GM18511 (cell line): ENCODE results near the gene CCDC71.

Source experiments
- ATAC-seq: cut with Tn5 transposase; IDR thresholded peaks from one replicate; pipeline ENCODE4 v1.9.1; 2021; ENCODE audit warnings: mild to moderate bottlenecking, moderate library complexity; ENCODE audit not compliant: unreplicated experiment

Gene CCDC71

DNA sequence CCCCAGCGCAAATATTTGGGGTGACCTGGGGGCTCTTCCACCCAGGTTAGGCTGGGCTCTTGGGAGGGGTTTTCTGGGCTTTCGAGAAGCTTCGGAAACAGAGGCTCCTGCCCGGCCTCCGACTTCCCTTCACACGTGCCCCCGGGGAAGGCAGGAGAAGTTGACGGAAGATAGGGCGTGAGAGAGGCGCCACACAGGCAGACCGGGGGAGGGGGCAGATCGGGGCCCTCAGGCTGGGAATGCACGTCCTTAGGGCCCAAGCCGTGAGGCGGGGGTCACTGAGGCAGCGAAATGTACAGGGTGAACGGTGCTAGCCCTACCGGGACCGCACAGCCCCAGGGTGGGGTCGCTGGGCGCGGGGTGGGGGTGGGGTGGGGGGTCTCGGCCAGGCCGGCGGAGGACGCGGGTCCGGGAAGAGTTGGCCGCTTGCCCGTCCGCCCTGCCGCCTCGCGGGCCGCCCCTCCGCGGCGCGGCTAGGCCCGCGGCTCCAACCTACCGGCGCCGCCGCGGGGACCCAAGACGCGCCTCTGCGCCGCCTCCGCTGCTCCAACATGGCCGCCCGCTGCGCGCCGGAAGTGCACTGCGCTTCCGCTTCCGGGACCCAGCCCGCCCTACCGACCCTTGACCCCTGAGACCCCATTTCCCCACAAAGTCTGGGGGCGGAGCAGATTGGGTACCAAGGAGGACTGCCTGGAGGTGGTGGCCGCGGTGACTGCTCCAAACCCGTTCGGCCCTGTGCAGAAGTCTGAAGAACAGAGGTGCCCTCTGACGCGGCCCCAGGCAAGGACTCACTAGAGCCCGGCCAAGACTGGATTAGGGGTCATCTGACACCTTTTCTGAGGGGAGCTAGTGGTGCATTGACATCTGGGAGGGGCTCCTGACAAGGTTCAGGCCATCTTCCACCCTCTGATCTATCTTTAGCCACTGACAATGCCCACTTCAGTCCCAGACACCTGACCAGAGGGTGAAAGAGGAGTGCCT lies at the start of gene CCDC71:
CCDC71 (minus strand) TSS at position 561 of the 981 bp plus-strand sequence. CDS start 2,123 bp downstream, outside the sequence.
- ATAC-seq = no peak

- no peak for ATAC-seq
Observed at GRCh38 chr3:49213998-49214397, 47.9 kb upstream of the CCDC71 start.

DNA sequence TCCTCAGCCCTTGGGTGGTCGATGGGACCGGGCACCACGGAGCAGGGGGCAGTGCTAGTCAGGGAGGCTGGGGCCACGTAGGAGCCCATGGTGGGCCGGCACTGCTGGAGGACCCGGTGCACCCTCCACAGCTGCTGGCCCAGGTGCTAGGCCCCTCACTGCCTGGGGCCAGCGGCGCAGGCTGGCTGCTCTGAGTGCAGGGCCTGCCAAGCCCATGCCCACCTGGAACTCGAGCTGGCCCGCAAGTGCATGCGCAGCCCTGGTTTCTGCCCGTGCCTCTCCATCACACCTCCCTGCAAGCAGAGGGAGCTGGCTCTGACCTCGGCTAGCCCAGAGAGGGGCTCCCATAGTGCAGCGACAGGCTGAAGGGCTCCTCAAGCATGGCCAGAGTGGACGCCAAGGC lies 47.4 kb upstream of the CCDC71 start:
- no peak for ATAC-seq

GRCh38 chr3:49199900-49200281 lies 33.8 kb upstream of the CCDC71 start:
- no peak for ATAC-seq

GRCh38 chr3:49199239-49199899 lies 33.2 kb upstream of the CCDC71 start:
- no peak for ATAC-seq

DNA sequence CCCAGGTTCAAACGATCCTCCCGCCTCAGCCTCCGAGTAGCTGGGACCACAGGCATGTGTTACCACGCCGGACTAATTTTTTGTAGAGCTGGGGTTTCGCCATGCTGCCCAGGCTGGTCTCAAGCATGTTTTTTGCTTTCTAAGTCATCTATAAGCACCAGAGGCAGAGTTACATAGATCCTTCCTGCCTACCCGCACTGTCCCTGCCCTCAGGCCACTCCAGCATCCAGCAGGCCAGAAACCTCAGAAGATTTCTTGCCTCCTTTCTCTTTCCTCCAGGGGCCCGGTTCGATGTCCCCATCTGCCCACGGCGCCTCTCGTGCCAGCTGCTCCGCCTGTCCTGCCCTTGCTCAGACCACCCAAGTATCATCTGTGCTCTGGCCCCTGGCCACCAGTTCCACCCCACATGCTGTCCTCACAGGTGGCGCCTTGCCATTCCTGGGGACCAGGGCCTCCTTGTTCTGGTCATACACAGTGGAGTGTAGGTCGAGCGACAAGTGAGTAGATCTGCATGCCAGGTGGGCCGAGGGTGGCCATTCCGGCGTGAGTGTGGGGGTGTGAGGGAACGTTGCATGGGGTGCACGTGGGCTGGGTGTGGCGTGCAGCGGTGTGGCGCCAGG lies 32.6 kb upstream of the CCDC71 start:
- no peak for ATAC-seq

DNA sequence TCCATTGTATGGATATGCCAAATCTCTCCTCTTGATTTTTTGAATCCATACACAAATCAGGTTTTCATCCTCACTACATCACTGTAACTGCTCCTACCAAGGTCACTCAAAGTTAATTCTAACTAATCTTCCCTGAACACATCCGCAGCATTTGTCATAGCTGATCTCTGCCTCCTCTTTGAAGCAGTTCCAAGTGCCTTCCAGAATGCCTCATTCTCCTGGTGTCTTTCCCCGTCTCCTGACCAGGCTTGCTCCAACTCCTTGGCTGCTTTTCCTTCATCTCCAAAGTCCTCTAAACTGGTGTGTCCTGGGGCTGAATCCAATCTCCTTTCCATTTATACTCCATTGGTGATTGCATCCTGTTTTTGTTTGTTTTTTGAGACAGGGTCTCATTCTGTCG lies 32.0 kb upstream of the CCDC71 start:
- no peak for ATAC-seq

DNA sequence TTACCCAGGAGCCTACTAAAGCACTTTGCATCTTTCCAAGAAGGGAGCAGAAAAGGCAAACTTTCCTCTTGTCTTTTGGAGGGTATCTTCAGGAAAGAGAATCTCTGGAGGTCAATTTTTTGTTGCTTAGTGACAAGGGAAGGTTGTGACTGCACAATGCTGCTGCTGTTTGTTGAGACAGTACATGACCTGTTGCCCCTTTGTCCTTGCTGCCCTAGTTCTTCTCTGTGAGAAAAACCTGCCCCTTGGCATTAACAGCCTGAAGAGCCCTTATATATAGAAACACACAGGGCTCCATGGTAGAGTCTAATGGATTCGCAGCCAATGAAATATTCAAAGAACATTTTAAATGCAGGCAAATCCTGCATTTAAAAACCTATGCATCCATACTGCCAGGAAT lies 25.6 kb upstream of the CCDC71 start:
- ATAC-seq = no peak

DNA sequence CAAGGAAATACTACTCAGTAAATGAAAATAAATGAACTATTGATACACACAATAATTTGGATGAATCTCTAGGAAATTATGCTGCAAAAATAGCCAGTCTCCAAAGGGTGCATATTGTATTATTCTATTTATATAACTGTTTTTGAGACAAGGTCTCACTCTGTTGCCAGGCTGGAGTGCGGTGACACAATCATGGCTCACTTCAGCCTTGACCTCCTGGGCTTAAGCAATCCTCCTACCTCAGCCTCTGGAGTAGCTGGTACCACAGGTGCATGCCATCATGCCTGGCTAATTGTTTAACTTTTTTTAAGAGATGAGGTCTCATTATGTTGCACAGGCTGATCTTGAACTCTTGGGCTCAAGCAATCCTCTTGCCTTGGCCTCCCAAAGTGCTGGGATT lies 17.7 kb upstream of the CCDC71 start:
- ATAC-seq = no peak

GRCh38 chr3:49182682-49183081 lies 16.6 kb upstream of the CCDC71 start:
- ATAC-seq = no peak

- no peak for ATAC-seq
Observed at GRCh38 chr3:49181351-49181750, 15.2 kb upstream of the CCDC71 start.

DNA sequence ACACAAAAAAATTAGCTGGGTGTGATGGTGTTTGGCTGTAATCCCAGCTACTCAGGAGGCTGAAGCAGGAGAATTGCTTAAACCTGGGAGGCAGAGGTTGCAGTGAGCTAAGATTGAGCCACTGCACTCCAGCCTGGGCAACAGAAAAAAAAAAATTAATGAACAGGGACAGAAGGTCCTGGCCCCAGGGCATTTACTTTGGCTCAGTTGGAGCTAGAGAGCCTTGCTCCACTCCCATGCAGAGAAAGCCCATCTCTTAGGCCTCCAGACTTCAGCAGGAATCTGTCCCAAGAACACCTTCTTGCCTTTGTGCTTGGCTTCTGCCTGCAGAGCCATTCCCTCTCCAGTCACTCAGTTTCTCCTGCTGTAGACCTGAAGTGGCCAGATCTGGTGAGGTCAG lies 14.0 kb upstream of the CCDC71 start:
- no peak for ATAC-seq

GRCh38 chr3:49177073-49177472 lies 10.9 kb upstream of the CCDC71 start:
- ATAC-seq = no peak

DNA sequence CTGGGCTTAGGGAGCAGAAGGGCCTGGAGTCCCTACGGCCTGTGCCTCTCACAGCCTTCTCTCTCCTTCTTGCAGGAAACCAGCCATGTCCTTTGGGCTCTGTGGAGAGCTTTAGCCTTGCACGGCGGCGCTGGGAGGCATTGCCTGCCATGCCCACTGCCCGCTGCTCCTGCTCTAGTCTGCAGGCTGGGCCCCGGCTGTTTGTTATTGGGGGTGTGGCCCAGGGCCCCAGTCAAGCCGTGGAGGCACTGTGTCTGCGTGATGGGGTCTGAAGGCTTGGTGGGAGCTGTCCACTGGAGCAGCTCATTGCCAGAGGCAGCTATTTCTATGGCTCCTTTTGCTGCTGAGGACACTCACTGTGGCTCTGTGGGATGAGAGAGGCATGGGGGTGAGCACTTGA lies 9.4 kb upstream of the CCDC71 start:
- ATAC-seq = no peak

DNA sequence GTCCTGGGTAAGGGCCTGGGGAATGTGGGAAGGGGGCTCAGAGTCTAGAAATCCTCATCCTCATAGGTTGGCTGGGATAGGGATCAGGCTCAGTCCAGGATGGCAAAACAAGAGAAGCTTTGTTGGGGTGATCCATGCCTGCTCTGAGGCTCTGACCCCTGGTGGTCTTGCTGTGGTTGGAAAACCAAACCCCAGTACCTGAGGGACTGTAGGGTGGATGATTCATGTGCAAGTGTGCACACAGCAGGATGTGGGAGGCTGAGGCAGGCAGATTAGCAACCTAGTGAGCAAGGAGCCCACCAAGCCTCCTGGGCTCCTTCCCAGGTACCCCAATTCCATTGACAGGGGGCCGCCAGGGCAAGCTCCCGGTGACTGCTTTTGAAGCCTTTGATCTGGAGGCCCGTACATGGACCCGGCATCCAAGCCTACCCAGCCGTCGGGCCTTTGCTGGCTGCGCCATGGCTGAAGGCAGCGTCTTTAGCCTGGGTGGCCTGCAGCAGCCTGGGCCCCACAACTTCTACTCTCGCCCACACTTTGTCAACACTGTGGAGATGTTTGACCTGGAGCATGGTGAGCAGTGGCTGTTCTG lies 8.4 kb upstream of the CCDC71 start:
- ATAC-seq = no peak

- ATAC-seq = no peak
Observed at GRCh38 chr3:49173792-49174170, 7.7 kb upstream of the CCDC71 start.

GRCh38 chr3:49173116-49173791 lies 7.1 kb upstream of the CCDC71 start:
- no peak for ATAC-seq

- no peak for ATAC-seq
Observed at GRCh38 chr3:49172551-49173041, 6.5 kb upstream of the CCDC71 start.

GRCh38 chr3:49171775-49172500 lies 5.8 kb upstream of the CCDC71 start:
- no peak for ATAC-seq
